ENCODE data around the gene FUT8. TPM values are rescaled to one million over a fixed set of nuclear protein-coding genes. Genes with fewer than 3 reads are reported as not detected.

Gene FUT8
- total RNA-seq, 4 donors from 2014 or later: 5.5 to 25.4 (median 8.8) TPM

DNA sequence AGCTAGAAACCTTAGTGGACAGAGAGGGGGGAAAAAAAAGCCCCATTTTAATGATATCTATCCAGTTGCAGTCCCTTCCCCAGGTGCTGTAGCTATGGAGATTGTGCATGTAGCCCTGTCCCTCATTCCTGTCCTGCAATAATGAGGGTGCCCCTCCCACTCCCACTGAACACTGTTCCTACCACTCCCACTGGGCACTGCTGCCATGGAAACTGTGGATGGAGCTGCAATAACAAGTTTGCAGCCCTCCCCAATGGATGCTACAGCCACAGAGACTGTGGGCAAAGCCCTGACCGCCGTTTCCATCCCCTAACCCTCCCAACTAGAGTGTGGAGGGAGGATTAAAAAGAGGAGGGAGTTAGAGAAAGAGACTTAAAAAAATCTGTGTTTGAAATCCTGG lies 238.3 kb downstream of the FUT8 start:
- H3K36me3 ChIP-seq: no peaks in the 10 kb centered on the region
- DNase-seq: no peak
- intact Hi-C loops (cut with DNase I): no loop called here
- TF ChIP-seq, protein P1, sequence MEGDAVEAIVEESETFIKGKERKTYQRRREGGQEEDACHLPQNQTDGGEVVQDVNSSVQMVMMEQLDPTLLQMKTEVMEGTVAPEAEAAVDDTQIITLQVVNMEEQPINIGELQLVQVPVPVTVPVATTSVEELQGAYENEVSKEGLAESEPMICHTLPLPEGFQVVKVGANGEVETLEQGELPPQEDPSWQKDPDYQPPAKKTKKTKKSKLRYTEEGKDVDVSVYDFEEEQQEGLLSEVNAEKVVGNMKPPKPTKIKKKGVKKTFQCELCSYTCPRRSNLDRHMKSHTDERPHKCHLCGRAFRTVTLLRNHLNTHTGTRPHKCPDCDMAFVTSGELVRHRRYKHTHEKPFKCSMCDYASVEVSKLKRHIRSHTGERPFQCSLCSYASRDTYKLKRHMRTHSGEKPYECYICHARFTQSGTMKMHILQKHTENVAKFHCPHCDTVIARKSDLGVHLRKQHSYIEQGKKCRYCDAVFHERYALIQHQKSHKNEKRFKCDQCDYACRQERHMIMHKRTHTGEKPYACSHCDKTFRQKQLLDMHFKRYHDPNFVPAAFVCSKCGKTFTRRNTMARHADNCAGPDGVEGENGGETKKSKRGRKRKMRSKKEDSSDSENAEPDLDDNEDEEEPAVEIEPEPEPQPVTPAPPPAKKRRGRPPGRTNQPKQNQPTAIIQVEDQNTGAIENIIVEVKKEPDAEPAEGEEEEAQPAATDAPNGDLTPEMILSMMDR (IDR thresholded peaks at IDR 0.05): no peak
- no peak for TF ChIP-seq POLR2A (IDR thresholded peaks at IDR 0.05)
- no peaks in the 10 kb centered on the region for H3K27me3 ChIP-seq
- H3K4me1 ChIP-seq: no peaks in the 10 kb centered on the region
- H3K27ac ChIP-seq: no peak overlapping the region
- 88 to 95% methylated on average over 2 of the region's 2 CpGs for WGBS, 2 donors
- H3K4me3 ChIP-seq: no peak overlapping the region
- no peaks in the 10 kb centered on the region for H3K9me3 ChIP-seq

- Histone ChIP-seq H3K27ac (no peak overlapping the region), H3K36me3 (no peaks in the 10 kb centered on the region), H3K4me1 (no peaks in the 10 kb centered on the region), H3K9me3 (no peaks in the 10 kb centered on the region), H3K27me3 (no peaks in the 10 kb centered on the region), H3K4me3 (no peak overlapping the region)
- intact Hi-C loops (cut with DNase I): no loop called here
- 97 to 100% methylated on average over 2 of the region's 2 CpGs for WGBS, 2 donors
- TF ChIP-seq, protein P1 (IDR thresholded peaks at IDR 0.05): no peak
- TF ChIP-seq POLR2A (IDR thresholded peaks at IDR 0.05): no peak
- no peak for DNase-seq
Observed at GRCh38 chr14:65656554-65656953, 244.0 kb downstream of the FUT8 start.

DNA sequence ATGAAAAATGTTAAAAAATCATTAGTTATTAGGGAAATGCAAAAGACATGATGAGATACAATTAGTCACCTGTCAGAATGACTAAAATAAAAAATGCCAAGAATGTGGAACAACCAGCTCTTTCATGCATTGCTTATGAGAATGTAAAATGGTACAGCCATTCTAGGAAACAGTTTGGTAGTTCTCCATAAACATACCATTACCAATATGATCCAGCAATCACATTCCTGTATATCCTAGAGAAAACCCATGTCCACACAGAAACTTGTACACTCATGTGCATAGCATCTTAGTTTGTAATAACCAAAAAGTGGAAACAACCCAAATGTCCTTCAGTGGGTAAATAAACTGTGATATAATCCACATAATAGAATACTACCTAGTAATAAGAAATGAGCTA lies 245.7 kb downstream of the FUT8 start:
- DNase-seq: no peak
- H3K27me3 ChIP-seq: no peaks in the 10 kb centered on the region
- H3K4me1 ChIP-seq: no peaks in the 10 kb centered on the region
- no peaks in the 10 kb centered on the region for H3K9me3 ChIP-seq
- no peaks in the 10 kb centered on the region for H3K36me3 ChIP-seq
- no peak overlapping the region for H3K27ac ChIP-seq
- H3K4me3 ChIP-seq: no peak overlapping the region
- TF ChIP-seq, protein P1 (IDR thresholded peaks at IDR 0.05): no peak
- TF ChIP-seq POLR2A (IDR thresholded peaks at IDR 0.05): no peak
- intact Hi-C loops (cut with DNase I): no loop called here

GRCh38 chr14:65661865-65662264 lies 249.3 kb downstream of the FUT8 start:
- H3K36me3 ChIP-seq: no peaks in the 10 kb centered on the region
- no peak for DNase-seq
- WGBS, 2 donors: 85 to 86% methylated on average over 3 of the region's 3 CpGs
- no peaks in the 10 kb centered on the region for H3K4me1 ChIP-seq
- H3K4me3 ChIP-seq: no peak overlapping the region
- H3K9me3 ChIP-seq: no peaks in the 10 kb centered on the region
- intact Hi-C loops (cut with DNase I): no loop called here
- no peaks in the 10 kb centered on the region for H3K27me3 ChIP-seq
- no peak overlapping the region for H3K27ac ChIP-seq
- TF ChIP-seq POLR2A (IDR thresholded peaks at IDR 0.05): no peak
- TF ChIP-seq, protein P1 (IDR thresholded peaks at IDR 0.05): no peak

DNA sequence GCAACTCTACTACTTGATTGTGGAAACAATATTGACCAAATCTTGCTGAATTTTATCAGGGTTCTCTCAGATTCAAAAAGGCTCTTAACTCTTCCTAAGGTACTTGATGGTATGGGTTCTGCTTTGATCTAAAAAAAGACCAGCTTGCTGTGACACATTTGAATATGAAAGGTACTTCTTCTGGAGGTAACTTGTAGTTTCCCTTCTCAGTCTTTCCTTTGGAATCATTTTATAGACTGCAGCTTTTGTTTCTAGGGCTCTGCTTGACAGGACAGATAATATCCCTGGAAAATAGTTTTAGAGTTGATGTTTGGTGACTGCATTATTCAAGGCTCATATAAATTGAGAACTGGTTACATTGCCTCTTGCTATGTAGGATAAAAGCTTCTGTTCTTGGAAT lies 251.9 kb downstream of the FUT8 start:
- TF ChIP-seq POLR2A (IDR thresholded peaks at IDR 0.05): no peak
- TF ChIP-seq, protein P1 (IDR thresholded peaks at IDR 0.05): no peak
- intact Hi-C loops (cut with DNase I): no loop called here
- H3K36me3 ChIP-seq: no peaks in the 10 kb centered on the region
- DNase-seq: no peak
- no peak overlapping the region for H3K27ac ChIP-seq
- no peaks in the 10 kb centered on the region for H3K4me1 ChIP-seq
- no peaks in the 10 kb centered on the region for H3K27me3 ChIP-seq
- H3K4me3 ChIP-seq: no peak overlapping the region
- H3K9me3 ChIP-seq: no peaks in the 10 kb centered on the region
